Liver (tissue), 3 donors: Measurements from ENCODE around the gene CNIH3.

Source experiments
- CTCF ChIP-seq: fragments of 150-350 bp; IDR thresholded peaks from 2 replicates; pipeline ENCODE4 v1.5.1; 2017; ENCODE audit warnings: improper control_type of control experiment, low read depth, low read length; ENCODE audit not compliant: missing input control
- EGR1 ChIP-seq, 2 donors: IDR thresholded peaks; 2 replicates each; pipeline ENCODE4 v1.6.1; 2016 to 2018; ENCODE audit warnings: antibody characterized with exemption in 2 of 2, low read depth in 2 of 2
- FOXA2 ChIP-seq: IDR thresholded peaks from 2 replicates; pipeline ENCODE4 v1.6.1; 2016; ENCODE audit warnings: antibody characterized with exemption
- MAX ChIP-seq: IDR thresholded peaks from 2 replicates; pipeline ENCODE4 v1.6.1; 2016; ENCODE audit warnings: antibody characterized with exemption
- RAD21 ChIP-seq, 2 donors: IDR thresholded peaks; 2 replicates each; pipeline ENCODE4 v1.6.1; 2016; ENCODE audit warnings: antibody characterized with exemption in 2 of 2, mild to moderate bottlenecking in 2 of 2
- donor health status: healthy.
- donor health status: healthy.

DNA sequence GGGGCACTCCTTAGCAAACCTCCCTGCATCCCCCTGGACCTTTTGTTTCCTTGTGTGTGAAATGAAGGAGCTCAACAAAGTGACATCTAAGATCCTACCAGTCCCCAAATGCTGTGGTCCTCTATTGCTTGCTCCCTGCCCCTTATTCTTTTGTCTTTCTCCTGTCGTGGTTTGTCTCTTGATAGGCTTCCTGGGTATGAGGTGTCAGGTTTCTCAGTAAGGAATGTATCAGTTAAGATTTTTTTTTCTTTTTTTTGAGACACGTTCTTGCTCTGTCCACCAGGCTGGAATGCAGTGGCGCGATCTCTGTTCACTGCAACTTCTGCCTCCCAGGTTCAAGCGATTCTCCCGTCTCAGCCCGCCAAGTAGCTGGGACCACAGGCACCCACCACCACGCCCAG is 16.8 kb downstream of the CNIH3 start:
- no peak for TF ChIP-seq CTCF
- no peak for TF ChIP-seq FOXA2
- TF ChIP-seq RAD21 (IDR thresholded peaks at IDR 0.05), result no peak
- no peak for TF ChIP-seq EGR1 (IDR thresholded peaks at IDR 0.05; ENCODE audit: low read depth in 2 of 2)
- no peak for TF ChIP-seq MAX
